Glomerular visceral epithelial cell (primary cell): ENCODE data around the gene ANKDD1B.
"Not testable (repeated sequence)": the region's sequence is repeated elsewhere in the genome, so short reads cannot be mapped to it uniquely, and the experiment has no call there.

ENCODE experiments used
- DNase-seq: peaks from one replicate; pipeline ENCODE4 v3.0.0-alpha.2; 2016; ENCODE audit errors: extremely low spot score

Gene ANKDD1B

DNA sequence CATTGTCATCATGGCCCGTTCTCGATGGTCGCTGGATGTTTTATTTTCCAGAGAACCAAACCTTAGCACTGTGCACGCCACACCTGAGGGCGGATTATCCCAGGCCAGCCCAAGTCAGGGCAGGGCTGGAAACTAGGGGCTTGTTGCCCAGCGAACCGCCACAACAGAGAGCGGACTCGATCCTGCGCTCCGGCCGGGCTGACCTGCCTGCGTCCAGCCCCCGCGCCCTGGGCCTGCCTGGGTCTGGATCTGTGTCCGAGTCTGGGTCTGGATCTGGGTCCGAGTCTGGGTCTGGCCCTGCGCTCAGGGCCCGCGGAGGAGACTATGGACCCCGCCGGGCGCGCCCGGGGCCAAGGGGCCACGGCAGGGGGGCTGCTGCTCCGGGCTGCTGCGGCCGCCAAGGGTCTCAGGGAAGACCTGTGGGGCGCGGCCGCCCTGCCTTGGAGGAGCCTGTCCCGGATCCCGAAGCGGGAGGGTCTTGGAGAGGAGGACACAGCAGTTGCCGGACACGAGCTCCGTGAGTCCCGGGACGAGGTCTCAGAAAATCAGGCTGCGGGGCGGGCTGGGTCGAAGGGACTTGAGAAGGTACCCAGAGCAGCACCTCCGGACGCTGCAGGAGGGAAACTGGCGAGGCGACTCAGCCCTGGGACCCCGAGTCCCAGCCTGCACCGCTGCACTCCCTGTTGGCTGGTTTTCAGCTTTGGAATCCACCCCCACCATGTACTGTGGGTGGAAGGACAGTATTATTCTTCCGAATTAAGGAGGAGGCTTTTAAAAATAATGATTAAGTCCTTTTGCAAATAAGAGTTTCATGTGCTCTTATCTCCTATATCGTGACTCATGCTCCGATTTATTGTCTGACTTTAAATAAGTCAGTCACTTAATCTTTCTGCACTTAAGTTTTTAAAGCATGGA is at the start of gene ANKDD1B:
Gene ANKDD1B (plus strand): TSS at position 143 of the 915 bp plus-strand sequence. CDS start 182 bp downstream, at position 325.
- DNase-seq = peak; percentile 45

- peak; percentile 90 for DNase-seq
These were observed 45.1 kb upstream of the ANKDD1B start for GRCh38 chr5:75565991-75566709.

DNA sequence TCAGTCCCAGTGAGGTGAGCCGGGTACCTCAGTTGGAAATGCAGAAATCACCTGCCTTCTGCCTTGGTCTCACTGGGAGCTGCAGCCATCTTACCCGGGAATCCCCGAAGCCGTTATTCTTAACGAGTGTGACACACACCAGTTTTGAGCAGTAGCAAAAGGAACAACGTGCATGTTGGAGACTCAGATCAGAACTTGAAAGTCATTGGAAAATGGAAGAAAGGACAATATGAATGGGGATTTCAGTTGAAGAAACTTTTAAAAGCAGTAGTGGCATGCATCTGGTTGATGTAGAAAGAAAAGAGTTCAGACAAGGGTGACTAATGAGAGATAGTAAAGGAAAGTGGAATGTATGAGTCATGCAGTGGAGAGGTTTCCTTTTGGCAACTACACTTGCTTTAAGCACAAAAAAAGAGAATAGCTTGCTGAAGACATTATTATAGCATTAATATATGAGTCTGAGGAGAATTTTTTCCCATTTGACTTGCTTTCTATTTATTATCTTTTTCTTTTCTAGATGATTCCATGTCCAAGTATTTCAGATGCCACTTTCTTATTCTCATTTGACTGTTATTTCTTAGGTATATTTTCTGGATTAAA is 44.4 kb upstream of the ANKDD1B start:
- DNase-seq = peak; percentile 80

GRCh38 chr5:75567710-75568109 is 43.5 kb upstream of the ANKDD1B start:
- DNase-seq = peak; percentile 51

DNA sequence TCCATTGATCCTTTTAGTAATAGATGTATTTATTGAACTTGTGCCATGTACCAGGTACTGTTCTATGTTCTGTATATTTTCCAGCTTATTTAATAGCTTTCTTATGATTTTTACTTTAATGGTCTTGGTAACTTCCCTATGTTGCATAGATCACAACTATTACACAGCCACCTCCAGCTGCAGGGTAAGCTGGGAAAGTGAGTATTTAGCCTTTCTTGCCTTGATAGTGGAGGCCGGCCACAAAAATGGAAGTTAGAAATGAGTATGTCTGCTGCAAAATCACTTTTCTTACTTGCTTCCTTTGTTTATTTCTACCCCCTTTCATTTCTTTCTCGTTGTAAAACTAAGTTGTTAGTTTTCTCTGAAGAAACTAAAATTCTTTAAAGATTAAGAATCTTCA is 43.1 kb upstream of the ANKDD1B start:
- DNase-seq = no peak

- no peak for DNase-seq
These were observed 39.7 kb upstream of the ANKDD1B start for GRCh38 chr5:75571547-75571946.

DNA sequence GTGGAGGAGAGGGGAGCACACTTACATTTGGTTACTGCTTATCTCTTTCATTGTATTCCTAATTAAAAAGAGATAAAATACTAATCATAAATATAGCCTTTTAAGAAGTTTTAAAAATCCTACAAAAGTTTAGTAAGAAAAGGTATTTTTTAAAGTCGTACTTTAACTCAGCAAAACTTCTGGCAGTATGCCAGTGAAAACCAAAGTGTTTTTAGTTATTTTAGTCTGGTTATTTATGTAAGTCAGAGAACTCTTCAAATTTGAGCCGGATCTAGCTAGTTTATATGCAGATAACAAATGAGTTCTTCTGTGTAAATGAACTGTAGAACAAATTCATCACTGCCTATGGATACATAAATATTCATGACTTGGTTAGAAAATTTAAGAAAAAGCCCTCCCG is 36.5 kb upstream of the ANKDD1B start:
- DNase-seq = no peak

DNA sequence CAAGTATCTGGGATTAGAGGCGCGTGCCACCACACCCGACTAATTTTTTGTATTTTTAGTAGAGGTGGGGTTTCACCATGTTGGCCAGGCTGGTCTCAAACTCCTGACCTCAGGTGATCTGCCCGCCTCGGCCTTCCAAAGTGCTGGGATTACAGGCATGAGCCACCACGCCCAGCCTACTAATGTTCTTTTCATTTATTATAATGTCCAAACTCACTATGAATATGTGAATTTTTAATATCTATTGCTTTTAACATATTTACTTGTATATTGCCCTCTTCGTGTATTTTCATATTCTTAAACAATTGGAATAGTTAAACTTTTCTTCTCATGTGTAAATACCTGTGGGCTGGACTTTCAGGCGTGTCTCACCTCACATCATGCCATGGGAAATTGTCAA is 33.0 kb upstream of the ANKDD1B start:
- DNase-seq = not testable (repeated sequence)

DNA sequence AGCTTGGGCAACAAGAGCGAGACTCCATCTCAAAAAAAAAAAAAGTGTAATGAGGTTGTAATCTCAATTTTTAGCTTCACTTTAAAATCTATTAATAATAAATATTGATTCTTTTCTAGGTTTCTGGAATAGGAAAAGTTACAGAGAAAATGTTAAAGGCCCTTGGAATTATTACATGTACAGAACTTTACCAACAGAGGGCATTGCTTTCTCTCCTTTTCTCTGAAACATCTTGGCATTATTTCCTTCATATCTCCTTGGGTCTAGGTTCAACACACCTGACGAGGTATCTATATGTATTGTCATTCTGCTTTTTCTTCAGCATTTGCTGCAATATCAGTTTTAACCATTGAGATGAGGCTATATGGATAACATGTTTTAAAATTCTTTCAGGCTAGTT is 26.6 kb upstream of the ANKDD1B start:
- DNase-seq = no peak

DNA sequence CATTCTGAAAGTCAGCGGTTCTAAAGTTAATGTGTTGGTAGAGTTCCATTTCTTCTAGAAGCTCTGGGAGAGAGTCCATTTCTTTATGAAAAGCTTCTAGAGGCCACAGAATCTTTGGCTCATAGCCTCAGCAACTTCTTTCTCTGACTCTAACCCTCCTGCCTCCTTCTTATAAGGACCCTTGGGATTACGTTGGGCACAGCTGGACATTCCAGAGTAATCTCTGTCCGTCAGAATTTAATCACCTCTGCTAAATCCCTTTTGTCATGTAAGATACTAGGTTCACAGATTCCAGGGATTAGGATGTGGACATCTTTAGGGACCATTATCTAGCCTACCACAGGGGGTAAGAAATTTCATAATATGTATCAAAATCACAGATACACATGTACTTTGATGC is 22.6 kb upstream of the ANKDD1B start:
- DNase-seq = no peak

GRCh38 chr5:75600535-75600934 is 10.7 kb upstream of the ANKDD1B start:
- no peak for DNase-seq

GRCh38 chr5:75601567-75601966 is 9.7 kb upstream of the ANKDD1B start:
- DNase-seq = no peak

- DNase-seq = no peak
These were observed 9.3 kb upstream of the ANKDD1B start for GRCh38 chr5:75601996-75602395.

DNA sequence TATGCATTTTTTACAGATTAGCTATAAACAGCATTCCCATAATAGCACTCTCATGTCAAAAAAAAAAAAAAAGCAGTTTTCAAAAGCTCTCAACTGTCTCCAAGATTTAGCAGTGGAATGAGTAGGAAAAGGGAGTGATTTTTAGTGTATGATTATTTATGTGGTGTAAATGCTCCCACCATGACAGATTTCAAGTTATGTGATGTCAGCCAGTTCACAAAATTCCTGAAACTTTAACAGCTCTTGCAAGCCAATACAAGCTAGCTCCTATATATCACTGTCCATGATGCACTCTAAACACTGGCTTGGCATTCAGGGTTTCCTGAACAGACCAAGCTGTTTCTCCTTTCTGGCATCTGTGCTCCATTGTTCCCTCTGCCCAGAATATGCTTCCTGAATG is 7.9 kb upstream of the ANKDD1B start:
- no peak for DNase-seq

GRCh38 chr5:75603821-75604220 is 7.4 kb upstream of the ANKDD1B start:
- DNase-seq = no peak

DNA sequence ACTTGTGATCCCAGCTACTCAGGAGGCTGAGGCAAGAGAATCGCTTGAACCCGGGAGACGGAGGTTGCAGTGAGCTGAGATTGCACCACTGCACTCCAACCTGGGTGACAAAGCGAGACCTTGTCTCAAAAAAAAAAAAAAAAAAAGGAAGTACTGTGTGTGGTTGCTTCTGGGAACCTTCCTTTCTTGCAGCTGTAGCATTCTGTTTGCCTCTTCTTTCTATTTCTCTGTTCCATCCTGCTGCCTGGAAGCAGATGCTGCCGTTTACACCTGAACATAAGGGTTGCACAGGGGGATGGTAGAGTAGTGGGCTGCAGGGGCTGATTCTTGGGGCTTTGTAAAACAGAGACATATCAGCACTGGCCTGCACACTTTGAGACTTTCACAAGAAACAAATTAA is 3.9 kb upstream of the ANKDD1B start:
- DNase-seq = not testable (repeated sequence)

- DNase-seq = no peak
These were observed 2.4 kb upstream of the ANKDD1B start for GRCh38 chr5:75608870-75609269.

GRCh38 chr5:75610201-75610600 is 1.1 kb upstream of the ANKDD1B start:
- DNase-seq = no peak

DNA sequence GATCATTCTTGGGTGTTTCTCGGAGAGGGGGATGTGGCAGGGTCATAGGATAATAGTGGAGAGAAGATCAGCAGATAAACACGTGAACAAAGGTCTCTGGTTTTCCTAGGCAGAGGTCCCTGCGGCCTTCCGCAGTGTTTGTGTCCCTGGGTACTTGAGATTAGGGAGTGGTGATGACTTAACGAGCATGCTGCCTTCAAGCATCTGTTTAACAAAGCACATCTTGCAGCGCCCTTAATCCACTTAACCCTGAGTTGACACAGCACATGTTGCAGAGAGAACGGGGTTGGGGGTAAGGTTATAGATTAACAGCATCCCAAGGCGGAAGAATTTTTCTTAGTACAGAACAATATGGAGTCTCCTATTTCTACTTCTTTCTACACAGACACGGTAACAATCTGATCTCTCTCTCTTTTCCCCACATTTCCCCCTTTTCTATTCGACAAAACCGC is 368 bp upstream of the ANKDD1B start:
- peak; percentile 43 for DNase-seq

GRCh38 chr5:75612226-75612569 is 945 bp downstream of the ANKDD1B start:
- DNase-seq = peak; percentile 8

DNA sequence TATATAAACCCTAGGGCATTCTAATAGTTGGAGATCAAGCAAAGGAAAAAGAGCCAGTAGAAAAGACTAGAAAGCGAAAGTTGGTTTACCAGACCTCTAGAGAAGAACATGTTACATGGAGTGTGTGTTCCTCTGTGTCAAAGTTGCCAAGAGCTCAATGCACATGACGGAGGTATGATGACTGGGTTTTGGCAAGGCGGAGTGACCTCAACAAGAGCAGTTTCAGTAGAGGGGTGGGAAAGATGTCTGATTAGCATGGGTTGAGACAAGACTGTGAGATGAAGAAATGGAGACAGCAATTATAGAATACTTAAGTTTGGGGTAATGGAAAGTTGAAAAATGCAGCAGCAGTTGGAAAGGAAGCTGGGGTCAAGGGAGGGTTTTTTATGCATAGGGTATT is 1.6 kb downstream of the ANKDD1B start:
- no peak for DNase-seq

DNA sequence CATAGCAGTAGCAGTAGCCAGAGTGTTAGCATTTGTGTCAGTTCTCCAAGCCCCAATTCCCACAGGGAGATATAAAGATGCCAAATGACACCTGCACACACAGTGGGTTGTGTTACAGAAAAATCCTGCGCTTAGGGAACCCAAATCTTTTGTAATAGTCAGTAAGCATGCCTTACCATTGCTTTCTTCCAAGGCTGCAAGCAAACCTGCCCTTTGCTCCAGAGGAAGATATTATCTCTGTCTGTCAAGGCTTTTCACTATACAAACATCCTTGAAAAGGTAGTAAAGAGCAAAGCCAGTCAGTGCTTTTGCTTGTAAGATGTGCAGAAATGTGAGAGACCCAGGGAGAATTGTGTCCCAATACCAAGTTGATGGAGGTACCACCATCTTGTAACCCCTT is 2.9 kb downstream of the ANKDD1B start:
- DNase-seq = no peak
